HEK293 (cell line): ENCODE data around the gene KITLG.

Experiments used
- CTCF ChIA-PET: fragments of 350-600 bp; formaldehyde crosslinking; extraction: SDS; loops from one replicate; lab custom pipeline; 2021; ENCODE audit warnings: antibody characterized with exemption; lab: Yijun Ruan, JAX
- POLR2A ChIA-PET: fragments of 300-600 bp; formaldehyde crosslinking; extraction: SDS; loops from one replicate; lab custom pipeline; 2020; ENCODE audit warnings: antibody characterized with exemption, inconsistent platforms; lab: Yijun Ruan, JAX
- H3K27ac ChIP-seq: fragments of 200-500 bp; sonication (Bioruptor generic); 2 replicates; pipeline ENCODE4 v1.5.1; 2014; ENCODE audit warnings: low read depth, low read length, control low read depth, inconsistent platforms; ENCODE audit errors: extremely low read depth
- H3K36me3 ChIP-seq, 2 experiments: fragments of 200-500 bp in 1 of 2; sonication (Bioruptor generic) in 1 of 2; 1 replicate in 1 of 2; 2 replicates in 1 of 2; pipeline ENCODE4 v1.5.1; 2014 to 2017; ENCODE audit warnings: inconsistent platforms in 2 of 2, low read length in 2 of 2; ENCODE audit not compliant: control insufficient read depth in 2 of 2, insufficient read depth in 1 of 2
- H3K4me1 ChIP-seq: fragments of 200-500 bp; sonication (Bioruptor generic); 2 replicates; pipeline ENCODE4 v1.5.1; 2014; ENCODE audit warnings: mild to moderate bottlenecking, low read length, inconsistent platforms; ENCODE audit not compliant: control insufficient read depth, insufficient read depth
- H3K4me3 ChIP-seq: 2 replicates; pipeline ENCODE4 v1.5.1; 2011; ENCODE audit warnings: low read depth, mild to moderate bottlenecking, control low read depth, low read length, moderate library complexity
- H3K9me3 ChIP-seq: fragments of 200-500 bp; sonication (Bioruptor generic); 2 replicates; pipeline ENCODE4 v1.5.1; 2014; ENCODE audit warnings: low read depth, low read length, inconsistent platforms; ENCODE audit not compliant: control insufficient read depth, insufficient read depth
- HOXD13 ChIP-seq: sonication (generic); formaldehyde crosslinking; IDR thresholded peaks from 2 replicates; pipeline ENCODE4 v1.8.0; 2022; ENCODE audit warnings: missing genetic modification reagents, borderline replicate concordance
- INSM2 ChIP-seq: fragments of 450-650 bp; formaldehyde crosslinking; IDR thresholded peaks from 2 replicates; pipeline ENCODE4 v1.5.1; 2016; ENCODE audit warnings: missing biosample characterization, missing genetic modification characterization
- KLF8 ChIP-seq: fragments of 450-650 bp; formaldehyde crosslinking; IDR thresholded peaks from 2 replicates; pipeline ENCODE4 v1.5.1; 2016; ENCODE audit warnings: missing biosample characterization, missing genetic modification characterization
- ZBTB17 ChIP-seq: fragments of 450-650 bp; formaldehyde crosslinking; IDR thresholded peaks from 2 replicates; pipeline ENCODE4 v1.5.1; 2016; ENCODE audit warnings: missing biosample characterization, missing genetic modification characterization
- ZBTB20 ChIP-seq: fragments of 450-650 bp; formaldehyde crosslinking; IDR thresholded peaks from 2 replicates; pipeline ENCODE4 v1.5.1; 2016; ENCODE audit warnings: missing biosample characterization, missing genetic modification characterization
- ZBTB7A ChIP-seq: fragments of 450-650 bp; formaldehyde crosslinking; IDR thresholded peaks from 2 replicates; pipeline ENCODE4 v1.5.1; 2016; ENCODE audit warnings: low read depth, missing biosample characterization, missing genetic modification characterization
- ZNF211 ChIP-seq: fragments of 450-650 bp; formaldehyde crosslinking; IDR thresholded peaks from 2 replicates; pipeline ENCODE4 v1.5.1; 2016; ENCODE audit warnings: low read depth, missing biosample characterization, missing genetic modification characterization
- ZNF223 ChIP-seq: fragments of 450-650 bp; formaldehyde crosslinking; IDR thresholded peaks from 2 replicates; pipeline ENCODE4 v1.5.1; 2016; ENCODE audit warnings: missing biosample characterization, missing genetic modification characterization
- ZNF274 ChIP-seq, 2 experiments: fragments of 200-500 bp in 1 of 2; fragments of 450-650 bp in 1 of 2; sonication (Bioruptor generic) in 1 of 2; formaldehyde crosslinking in 1 of 2; IDR thresholded peaks; 2 replicates each; pipeline versions ENCODE4 v1.5.1 to v1.6.1; 2014 to 2016; ENCODE audit warnings: borderline replicate concordance in 1 of 2, inconsistent platforms in 1 of 2, low read length in 1 of 2, missing biosample characterization in 1 of 2, missing genetic modification characterization in 1 of 2
- ZNF596 ChIP-seq: fragments of 450-650 bp; IDR thresholded peaks from 2 replicates; pipeline ENCODE4 v1.5.0; 2018; ENCODE audit warnings: missing biosample characterization, mild to moderate bottlenecking, missing genetic modification characterization, moderate library complexity
- ZSCAN16 ChIP-seq: fragments of 450-650 bp; formaldehyde crosslinking; IDR thresholded peaks from 2 replicates; pipeline ENCODE4 v1.5.1; 2016; ENCODE audit warnings: missing biosample characterization, missing genetic modification characterization
- ZXDB ChIP-seq: fragments of 450-650 bp; formaldehyde crosslinking; IDR thresholded peaks from 2 replicates; pipeline ENCODE4 v1.5.1; 2016; ENCODE audit warnings: missing biosample characterization, missing genetic modification characterization
- TF ChIP-seq, protein P1 (sequence below): fragments of 450-650 bp; formaldehyde crosslinking; IDR thresholded peaks from 2 replicates; pipeline ENCODE4 v1.5.1; 2016; ENCODE audit warnings: missing biosample characterization, missing genetic modification characterization, low read depth
- TF ChIP-seq, protein P2 (sequence below): fragments of 450-650 bp; formaldehyde crosslinking; IDR thresholded peaks from 2 replicates; pipeline ENCODE4 v1.5.1; 2017; ENCODE audit warnings: missing biosample characterization, missing genetic modification characterization
- TF ChIP-seq, protein P3 (sequence below): fragments of 450-650 bp; formaldehyde crosslinking; IDR thresholded peaks from 2 replicates; pipeline ENCODE4 v1.5.1; 2016; ENCODE audit warnings: missing biosample characterization, missing genetic modification characterization
- TF ChIP-seq, protein P4 (sequence below): fragments of 450-650 bp; formaldehyde crosslinking; IDR thresholded peaks from 2 replicates; pipeline ENCODE4 v1.5.1; 2017; ENCODE audit warnings: missing biosample characterization, missing genetic modification characterization
- TF ChIP-seq, protein P5 (sequence below): fragments of 450-650 bp; formaldehyde crosslinking; IDR thresholded peaks from 2 replicates; pipeline ENCODE4 v1.5.1; 2016; ENCODE audit warnings: missing biosample characterization, missing genetic modification characterization

Gene KITLG

DNA sequence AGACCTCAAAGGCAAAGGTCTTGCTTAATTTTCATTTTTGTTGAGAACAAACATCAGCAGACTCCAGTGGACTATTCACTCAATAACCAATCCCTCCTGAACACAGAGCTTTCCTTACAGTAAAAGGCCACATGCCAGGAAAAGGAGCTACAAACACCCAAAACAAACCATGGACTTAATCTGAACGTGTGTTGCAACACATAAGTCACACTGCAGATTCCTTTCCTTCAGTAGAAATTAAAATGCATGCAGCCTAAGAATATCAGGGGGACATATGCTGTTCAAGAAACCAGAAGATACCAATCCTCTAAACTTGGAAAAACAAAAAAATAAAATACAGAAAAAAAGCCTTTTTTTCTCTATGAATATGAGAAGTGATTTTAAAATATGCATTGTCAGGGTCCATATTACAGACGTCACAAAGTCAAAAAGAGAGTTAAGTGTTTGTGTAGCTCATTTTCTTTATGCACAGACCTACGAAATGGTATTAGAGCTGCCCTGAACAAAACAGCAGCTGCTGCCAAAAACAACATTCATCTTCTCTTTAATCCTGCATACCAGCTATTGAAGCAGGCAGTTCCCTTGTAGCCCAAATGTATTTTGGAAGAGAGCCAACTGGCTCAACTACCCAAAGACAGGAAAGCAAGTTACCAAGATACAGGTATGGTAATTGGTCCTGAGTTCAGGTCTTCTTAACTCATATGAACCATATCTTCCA, 26.2 kb downstream of the KITLG start (continued):
- TF ChIP-seq INSM2 (tag by site-specific recombination): peak; percentile 70; the same call in 1 of the 2 replicates
- peak; percentile 60 for TF ChIP-seq ZBTB17
- TF ChIP-seq, protein P1, sequence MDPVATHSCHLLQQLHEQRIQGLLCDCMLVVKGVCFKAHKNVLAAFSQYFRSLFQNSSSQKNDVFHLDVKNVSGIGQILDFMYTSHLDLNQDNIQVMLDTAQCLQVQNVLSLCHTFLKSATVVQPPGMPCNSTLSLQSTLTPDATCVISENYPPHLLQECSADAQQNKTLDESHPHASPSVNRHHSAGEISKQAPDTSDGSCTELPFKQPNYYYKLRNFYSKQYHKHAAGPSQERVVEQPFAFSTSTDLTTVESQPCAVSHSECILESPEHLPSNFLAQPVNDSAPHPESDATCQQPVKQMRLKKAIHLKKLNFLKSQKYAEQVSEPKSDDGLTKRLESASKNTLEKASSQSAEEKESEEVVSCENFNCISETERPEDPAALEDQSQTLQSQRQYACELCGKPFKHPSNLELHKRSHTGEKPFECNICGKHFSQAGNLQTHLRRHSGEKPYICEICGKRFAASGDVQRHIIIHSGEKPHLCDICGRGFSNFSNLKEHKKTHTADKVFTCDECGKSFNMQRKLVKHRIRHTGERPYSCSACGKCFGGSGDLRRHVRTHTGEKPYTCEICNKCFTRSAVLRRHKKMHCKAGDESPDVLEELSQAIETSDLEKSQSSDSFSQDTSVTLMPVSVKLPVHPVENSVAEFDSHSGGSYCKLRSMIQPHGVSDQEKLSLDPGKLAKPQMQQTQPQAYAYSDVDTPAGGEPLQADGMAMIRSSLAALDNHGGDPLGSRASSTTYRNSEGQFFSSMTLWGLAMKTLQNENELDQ (tag by site-specific recombination): no peak
- TF ChIP-seq ZBTB20: peak; percentile 59; the same call in 1 of the 2 replicates
- TF ChIP-seq, protein P2, sequence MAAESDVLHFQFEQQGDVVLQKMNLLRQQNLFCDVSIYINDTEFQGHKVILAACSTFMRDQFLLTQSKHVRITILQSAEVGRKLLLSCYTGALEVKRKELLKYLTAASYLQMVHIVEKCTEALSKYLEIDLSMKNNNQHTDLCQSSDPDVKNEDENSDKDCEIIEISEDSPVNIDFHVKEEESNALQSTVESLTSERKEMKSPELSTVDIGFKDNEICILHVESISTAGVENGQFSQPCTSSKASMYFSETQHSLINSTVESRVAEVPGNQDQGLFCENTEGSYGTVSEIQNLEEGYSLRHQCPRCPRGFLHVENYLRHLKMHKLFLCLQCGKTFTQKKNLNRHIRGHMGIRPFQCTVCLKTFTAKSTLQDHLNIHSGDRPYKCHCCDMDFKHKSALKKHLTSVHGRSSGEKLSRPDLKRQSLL: peak; percentile 85
- no peak for TF ChIP-seq ZNF211 (tag by site-specific recombination)
- peak; percentile 70 for TF ChIP-seq ZXDB (tag by site-specific recombination)
- TF ChIP-seq ZNF274 (IDR thresholded peaks at IDR 0.05; ENCODE audit: low read length): no peak
- TF ChIP-seq ZNF274 (tag by site-specific recombination; IDR thresholded peaks at IDR 0.05; ENCODE audit: borderline replicate concordance): no peak
- TF ChIP-seq HOXD13: no peak
- TF ChIP-seq ZBTB7A (tag by site-specific recombination): no peak
- 0 out of 2 replicates have a peak, but pooled peaks have one; percentile 38 for TF ChIP-seq KLF8
- TF ChIP-seq ZNF223 (tag by site-specific recombination): no peak
- TF ChIP-seq, protein P3, sequence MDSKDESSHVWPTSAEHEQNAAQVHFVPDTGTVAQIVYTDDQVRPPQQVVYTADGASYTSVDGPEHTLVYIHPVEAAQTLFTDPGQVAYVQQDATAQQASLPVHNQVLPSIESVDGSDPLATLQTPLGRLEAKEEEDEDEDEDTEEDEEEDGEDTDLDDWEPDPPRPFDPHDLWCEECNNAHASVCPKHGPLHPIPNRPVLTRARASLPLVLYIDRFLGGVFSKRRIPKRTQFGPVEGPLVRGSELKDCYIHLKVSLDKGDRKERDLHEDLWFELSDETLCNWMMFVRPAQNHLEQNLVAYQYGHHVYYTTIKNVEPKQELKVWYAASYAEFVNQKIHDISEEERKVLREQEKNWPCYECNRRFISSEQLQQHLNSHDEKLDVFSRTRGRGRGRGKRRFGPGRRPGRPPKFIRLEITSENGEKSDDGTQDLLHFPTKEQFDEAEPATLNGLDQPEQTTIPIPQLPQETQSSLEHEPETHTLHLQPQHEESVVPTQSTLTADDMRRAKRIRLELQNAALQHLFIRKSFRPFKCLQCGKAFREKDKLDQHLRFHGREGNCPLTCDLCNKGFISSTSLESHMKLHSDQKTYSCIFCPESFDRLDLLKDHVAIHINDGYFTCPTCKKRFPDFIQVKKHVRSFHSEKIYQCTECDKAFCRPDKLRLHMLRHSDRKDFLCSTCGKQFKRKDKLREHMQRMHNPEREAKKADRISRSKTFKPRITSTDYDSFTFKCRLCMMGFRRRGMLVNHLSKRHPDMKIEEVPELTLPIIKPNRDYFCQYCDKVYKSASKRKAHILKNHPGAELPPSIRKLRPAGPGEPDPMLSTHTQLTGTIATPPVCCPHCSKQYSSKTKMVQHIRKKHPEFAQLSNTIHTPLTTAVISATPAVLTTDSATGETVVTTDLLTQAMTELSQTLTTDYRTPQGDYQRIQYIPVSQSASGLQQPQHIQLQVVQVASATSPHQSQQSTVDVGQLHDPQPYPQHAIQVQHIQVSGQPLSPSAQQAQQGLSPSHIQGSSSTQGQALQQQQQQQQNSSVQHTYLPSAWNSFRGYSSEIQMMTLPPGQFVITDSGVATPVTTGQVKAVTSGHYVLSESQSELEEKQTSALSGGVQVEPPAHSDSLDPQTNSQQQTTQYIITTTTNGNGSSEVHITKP (tag by site-specific recombination): peak; percentile 97
- peak; percentile 81 for TF ChIP-seq ZNF596 (tag by site-specific recombination)

DNA sequence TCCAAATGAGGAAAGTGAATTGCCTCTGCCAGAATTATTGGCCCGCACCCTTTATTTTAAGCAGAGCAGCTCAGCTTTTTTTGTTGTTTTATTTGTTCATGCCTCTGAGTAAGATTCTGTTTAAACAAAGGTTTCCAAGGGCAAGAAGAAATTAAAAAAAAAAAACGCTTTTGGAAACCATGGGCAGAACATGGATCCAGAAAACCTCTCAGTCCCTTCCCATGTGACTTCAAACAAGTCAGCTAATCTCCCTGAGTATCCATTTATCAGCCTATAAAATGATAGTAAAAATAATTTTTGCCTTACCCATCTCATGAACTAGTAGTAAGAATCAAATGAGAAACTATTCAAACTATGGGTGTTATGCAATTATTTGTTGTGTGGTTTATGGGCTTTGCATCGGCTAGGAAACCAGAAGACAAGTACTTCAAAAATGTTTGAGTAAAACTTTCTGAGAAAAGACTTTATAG, 27.6 kb downstream of the KITLG start:
- Histone ChIP-seq H3K27ac (no peak overlapping the region), H3K4me1 (peaks cover 18% of the 10 kb centered on the region), H3K36me3 (no peaks in the 10 kb centered on the region), H3K9me3 (no peaks in the 10 kb centered on the region), H3K4me3 (no peak overlapping the region)
- TF ChIP-seq ZNF223 (tag by site-specific recombination) (no peak), ZSCAN16 (tag by site-specific recombination) (no peak)
- TF ChIP-seq, protein P4, sequence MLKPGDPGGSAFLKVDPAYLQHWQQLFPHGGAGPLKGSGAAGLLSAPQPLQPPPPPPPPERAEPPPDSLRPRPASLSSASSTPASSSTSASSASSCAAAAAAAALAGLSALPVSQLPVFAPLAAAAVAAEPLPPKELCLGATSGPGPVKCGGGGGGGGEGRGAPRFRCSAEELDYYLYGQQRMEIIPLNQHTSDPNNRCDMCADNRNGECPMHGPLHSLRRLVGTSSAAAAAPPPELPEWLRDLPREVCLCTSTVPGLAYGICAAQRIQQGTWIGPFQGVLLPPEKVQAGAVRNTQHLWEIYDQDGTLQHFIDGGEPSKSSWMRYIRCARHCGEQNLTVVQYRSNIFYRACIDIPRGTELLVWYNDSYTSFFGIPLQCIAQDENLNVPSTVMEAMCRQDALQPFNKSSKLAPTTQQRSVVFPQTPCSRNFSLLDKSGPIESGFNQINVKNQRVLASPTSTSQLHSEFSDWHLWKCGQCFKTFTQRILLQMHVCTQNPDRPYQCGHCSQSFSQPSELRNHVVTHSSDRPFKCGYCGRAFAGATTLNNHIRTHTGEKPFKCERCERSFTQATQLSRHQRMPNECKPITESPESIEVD (tag by site-specific recombination): peak; percentile 49; the same call in 1 of the 2 replicates
- TF ChIP-seq, protein P5, sequence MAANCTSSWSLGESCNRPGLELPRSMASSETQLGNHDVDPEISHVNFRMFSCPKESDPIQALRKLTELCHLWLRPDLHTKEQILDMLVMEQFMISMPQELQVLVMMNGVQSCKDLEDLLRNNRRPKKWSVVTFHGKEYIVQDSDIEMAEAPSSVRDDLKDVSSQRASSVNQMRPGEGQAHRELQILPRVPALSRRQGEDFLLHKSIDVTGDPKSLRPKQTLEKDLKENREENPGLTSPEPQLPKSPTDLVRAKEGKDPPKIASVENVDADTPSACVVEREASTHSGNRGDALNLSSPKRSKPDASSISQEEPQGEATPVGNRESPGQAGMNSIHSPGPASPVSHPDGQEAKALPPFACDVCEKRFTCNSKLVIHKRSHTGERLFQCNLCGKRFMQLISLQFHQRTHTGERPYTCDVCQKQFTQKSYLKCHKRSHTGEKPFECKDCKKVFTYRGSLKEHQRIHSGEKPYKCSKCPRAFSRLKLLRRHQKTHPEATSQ (tag by site-specific recombination): no peak
- CTCF ChIA-PET: interaction anchor here (0.8 to 1.5 kb wide), 2 partner anchors 20 to 33 kb away, joined by 3 to 6 read pairs; no protein-coding TSS in a partner anchor
- POLR2A ChIA-PET: interaction anchor here (3.0 kb wide), 1 partner anchor 28 kb away, joined by 18 read pairs; the partner anchor contains the start of gene KITLG
